ENCODE results near the gene PPP1R9B.
A peak's percentile ranks its signal among the peaks of the same experiment; 100 is the strongest.

Gene PPP1R9B

GRCh38 chr17:50107790-50108414 lies 42.6 kb downstream of the PPP1R9B start:
- no peak for DNase-seq (ENCODE audit: low read depth, low spot score)

GRCh38 chr17:50106393-50107131 lies 43.9 kb downstream of the PPP1R9B start:
- DNase-seq (ENCODE audit: low read depth, low spot score) = no peak

GRCh38 chr17:50105811-50106210 lies 44.7 kb downstream of the PPP1R9B start:
- no peak for DNase-seq (ENCODE audit: low read depth, low spot score)

- DNase-seq (ENCODE audit: low read depth, low spot score) = no peak
Measured at GRCh38 chr17:50103941-50104340, 46.5 kb downstream of the PPP1R9B start.

- no peak for DNase-seq (ENCODE audit: low read depth, low spot score)
Measured at GRCh38 chr17:50103252-50103651, 47.2 kb downstream of the PPP1R9B start.

GRCh38 chr17:50102164-50102991 lies 48.1 kb downstream of the PPP1R9B start:
- DNase-seq (ENCODE audit: low read depth, low spot score) = no peak

- DNase-seq (ENCODE audit: low read depth, low spot score) = no peak
Measured at GRCh38 chr17:50101346-50102163, 48.9 kb downstream of the PPP1R9B start.

- DNase-seq (ENCODE audit: low read depth, low spot score) = no peak
Measured at GRCh38 chr17:50100921-50101345, 49.5 kb downstream of the PPP1R9B start.

- no peak for DNase-seq (ENCODE audit: low read depth, low spot score)
Measured at GRCh38 chr17:50100480-50100883, 50.0 kb downstream of the PPP1R9B start.

GRCh38 chr17:50099003-50099402 lies 51.5 kb downstream of the PPP1R9B start:
- no peak for DNase-seq (ENCODE audit: low read depth, low spot score)

GRCh38 chr17:50098583-50098982 lies 51.9 kb downstream of the PPP1R9B start:
- DNase-seq (ENCODE audit: low read depth, low spot score) = no peak

- DNase-seq (ENCODE audit: low read depth, low spot score) = no peak
Measured at GRCh38 chr17:50097926-50098325, 52.6 kb downstream of the PPP1R9B start.

GRCh38 chr17:50097455-50097854 lies 53.0 kb downstream of the PPP1R9B start:
- DNase-seq (ENCODE audit: low read depth, low spot score) = no peak

- no peak for DNase-seq (ENCODE audit: low read depth, low spot score)
Measured at GRCh38 chr17:50096758-50097157, 53.7 kb downstream of the PPP1R9B start.

- no peak for DNase-seq (ENCODE audit: low read depth, low spot score)
Measured at GRCh38 chr17:50096092-50096491, 54.4 kb downstream of the PPP1R9B start.

- DNase-seq (ENCODE audit: low read depth, low spot score) = no peak
Measured at GRCh38 chr17:50095626-50096037, 54.8 kb downstream of the PPP1R9B start.

- peak; percentile 93 for DNase-seq (ENCODE audit: low read depth, low spot score)
Measured at GRCh38 chr17:50094753-50095619, 55.5 kb downstream of the PPP1R9B start, which contains the start of gene PDK2. Gene PDK2 (plus strand): TSS chr17:50095351. CDS start chr17:50095436, 85 bp downstream.

- DNase-seq (ENCODE audit: low read depth, low spot score) = peak; percentile 82
Measured at GRCh38 chr17:50094243-50094752, 56.2 kb downstream of the PPP1R9B start.

- no peak for DNase-seq (ENCODE audit: low read depth, low spot score)
Measured at GRCh38 chr17:50093807-50094206, 56.7 kb downstream of the PPP1R9B start.

GRCh38 chr17:50093246-50093645 lies 57.2 kb downstream of the PPP1R9B start:
- DNase-seq (ENCODE audit: low read depth, low spot score) = no peak
